Kidney glomerular epithelial cell (primary cell): Measurements from ENCODE around the gene CAMK2B.

Experiments
- DNase-seq: peaks from one replicate; lab custom pipeline; 2025; lab: John Stamatoyannopoulos, UW

Gene CAMK2B

GRCh38 chr7:44325201-44325671, at the start of gene CAMK2B:
TSS of gene CAMK2B (minus strand) at chr7:44325594. CDS start at chr7:44325421, 173 bp downstream.
- DNase-seq, result no peak

DNA sequence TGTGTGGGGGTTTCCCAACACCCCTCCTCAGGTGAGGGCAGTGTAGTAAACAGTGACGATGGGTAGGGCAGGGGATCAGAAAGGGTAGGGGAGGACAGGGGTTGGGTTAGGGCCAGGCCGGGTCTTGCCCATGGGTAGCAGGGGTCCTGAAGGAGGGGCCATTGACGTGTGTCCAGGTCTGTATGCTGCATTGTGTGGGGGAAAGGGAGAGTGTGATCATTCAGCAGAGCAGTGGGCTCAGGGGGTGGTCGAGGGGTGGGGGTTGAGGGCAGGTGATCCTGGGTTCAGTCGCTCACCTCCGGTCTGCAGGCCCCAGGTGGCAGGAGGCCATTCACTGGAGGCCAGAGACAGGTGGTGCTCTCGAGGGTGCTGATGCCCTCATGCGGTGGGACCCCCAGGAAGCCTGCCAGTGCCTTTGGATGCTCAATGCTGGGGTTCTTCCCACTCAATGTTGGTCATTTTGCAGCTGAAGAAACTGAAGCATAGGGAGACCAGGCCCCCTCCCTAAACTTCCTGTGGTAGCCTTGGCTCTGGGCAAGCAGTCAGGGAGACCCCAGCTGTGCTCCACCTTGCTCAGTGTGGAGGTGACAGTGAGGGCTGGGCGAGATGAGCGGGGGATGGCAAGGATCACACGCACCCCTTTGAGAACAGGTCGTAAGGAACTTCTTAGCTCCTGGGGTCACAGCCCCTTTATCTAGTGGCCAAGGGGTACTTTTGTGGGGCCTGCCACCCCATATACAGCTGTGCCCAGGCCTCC, 48.8 kb upstream of the CAMK2B start:
- DNase-seq, result no peak

- DNase-seq, result no peak
Measured at GRCh38 chr7:44373418-44373740, 48.0 kb upstream of the CAMK2B start.

DNA sequence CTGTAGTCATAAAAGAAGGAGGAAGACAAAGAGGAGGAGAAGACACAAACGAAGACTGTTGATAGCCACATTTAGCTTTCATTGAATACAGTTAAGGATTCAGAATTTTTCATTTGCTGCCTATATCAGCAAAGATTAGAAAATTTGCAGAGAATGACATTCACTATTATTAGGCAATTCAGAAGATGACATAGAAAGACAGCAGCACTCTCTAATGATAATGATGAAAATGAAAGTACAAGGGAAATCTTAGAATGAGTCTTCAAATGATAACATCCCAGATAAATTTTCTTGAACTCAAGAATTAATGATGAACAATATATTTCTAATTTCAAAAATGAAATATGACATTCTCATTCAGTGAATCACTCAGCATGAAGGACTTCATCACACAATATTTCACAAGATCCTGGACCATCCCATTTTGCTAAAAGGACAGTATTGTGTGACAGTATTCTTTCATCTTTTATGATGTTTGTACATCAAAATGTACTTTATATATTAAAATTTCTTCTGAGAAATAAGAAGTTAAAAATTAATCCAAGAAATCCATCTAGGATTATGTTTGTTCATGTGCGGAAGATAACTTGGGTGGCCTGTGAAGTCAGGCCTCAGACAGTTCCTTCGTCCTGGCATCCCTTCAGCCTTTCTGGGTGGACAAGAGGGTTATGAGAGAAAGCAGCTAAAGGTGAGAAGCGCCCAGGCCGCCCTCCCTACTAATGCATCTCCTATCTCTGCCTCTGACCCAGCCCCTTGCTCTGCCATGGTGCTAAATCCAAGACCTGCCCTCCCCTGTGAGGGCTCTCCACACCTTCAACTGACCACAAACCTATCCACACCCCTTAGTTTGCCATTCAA, 47.4 kb upstream of the CAMK2B start:
- DNase-seq, result no peak

DNA sequence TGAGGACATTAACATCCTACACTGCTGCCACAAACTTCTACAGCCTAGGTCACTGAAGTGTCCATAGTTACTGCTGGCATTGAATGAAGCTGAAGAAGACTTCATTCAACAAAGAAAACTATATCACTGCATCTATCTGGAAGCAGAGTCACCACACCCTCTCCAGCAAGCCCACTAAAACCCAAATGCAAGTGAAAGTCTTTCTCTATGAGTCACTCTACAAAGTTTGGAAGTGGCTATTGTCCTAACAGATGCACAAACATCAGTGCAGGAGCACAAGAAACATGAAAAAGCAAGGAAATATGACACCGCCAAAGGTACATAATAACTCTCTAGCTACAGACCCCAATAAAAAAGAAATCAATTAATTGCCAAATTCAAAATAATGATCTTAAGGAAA, 43.5 kb upstream of the CAMK2B start:
- no peak for DNase-seq

- no peak for DNase-seq
Measured at GRCh38 chr7:44368455-44368854, 43.1 kb upstream of the CAMK2B start.

DNA sequence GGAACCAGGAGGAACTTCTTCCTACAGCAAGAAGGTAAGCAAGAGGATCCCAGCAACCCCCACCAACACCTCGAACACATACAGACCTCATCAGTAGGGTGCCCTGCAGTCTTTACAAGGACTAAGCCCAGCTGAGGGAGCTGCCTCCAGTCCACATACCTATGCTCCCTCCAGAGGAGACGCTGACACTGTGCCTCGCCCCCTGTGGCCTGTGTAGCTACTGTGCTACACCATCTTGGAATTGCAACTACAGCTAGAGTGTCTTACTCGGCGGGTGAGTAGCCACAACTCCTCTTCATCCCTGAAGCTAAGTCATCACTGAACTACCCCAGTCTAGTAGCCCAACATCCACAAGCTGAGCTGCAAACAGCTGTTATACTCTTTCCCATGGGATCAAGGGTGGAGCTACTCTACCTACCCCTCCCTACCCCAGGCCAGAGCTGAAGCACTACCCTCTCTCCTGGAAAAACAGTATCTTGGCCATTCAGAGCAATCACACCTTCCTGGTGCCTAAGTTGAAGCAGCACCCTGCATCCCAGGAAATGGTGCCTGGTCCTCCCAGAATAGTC, 42.2 kb upstream of the CAMK2B start:
- no peak for DNase-seq

DNA sequence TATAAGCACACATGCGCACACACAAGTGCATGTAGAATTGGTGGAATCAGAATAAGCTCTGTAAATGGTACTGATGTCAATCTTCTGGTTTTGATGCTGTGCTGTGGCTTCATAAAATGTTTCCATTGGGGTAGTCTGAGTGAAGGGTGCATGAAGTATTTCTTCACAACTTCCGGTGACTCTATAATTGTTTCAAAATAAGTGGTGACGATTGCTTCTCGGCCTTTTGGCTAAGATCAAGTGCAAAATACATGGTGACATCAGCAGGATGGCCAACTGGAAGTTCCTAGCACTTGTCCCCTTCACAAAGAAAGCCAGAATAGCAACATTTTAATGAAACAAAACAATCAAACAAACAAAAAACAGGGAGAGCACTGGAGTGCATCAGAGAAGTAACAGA, 41.6 kb upstream of the CAMK2B start:
- DNase-seq, result no peak

DNA sequence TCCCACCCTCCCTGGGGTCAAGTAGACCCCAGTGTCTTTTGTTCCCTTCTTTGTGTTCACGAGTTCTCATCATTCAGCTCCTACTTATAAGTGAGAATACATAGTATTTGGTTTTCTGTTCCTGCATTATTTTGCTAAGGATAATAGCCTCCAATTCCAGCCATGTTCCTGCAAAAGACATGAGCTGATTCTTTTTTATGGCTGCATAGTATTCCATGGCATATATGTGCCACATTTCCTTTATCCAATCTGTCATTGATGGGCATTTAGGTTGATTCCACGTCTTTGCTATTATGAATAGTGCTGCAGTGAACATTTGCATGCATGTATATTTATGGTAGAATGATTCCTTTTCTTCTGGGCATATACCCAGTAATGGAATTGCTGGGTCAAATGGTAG, 28.3 kb upstream of the CAMK2B start:
- no peak for DNase-seq

DNA sequence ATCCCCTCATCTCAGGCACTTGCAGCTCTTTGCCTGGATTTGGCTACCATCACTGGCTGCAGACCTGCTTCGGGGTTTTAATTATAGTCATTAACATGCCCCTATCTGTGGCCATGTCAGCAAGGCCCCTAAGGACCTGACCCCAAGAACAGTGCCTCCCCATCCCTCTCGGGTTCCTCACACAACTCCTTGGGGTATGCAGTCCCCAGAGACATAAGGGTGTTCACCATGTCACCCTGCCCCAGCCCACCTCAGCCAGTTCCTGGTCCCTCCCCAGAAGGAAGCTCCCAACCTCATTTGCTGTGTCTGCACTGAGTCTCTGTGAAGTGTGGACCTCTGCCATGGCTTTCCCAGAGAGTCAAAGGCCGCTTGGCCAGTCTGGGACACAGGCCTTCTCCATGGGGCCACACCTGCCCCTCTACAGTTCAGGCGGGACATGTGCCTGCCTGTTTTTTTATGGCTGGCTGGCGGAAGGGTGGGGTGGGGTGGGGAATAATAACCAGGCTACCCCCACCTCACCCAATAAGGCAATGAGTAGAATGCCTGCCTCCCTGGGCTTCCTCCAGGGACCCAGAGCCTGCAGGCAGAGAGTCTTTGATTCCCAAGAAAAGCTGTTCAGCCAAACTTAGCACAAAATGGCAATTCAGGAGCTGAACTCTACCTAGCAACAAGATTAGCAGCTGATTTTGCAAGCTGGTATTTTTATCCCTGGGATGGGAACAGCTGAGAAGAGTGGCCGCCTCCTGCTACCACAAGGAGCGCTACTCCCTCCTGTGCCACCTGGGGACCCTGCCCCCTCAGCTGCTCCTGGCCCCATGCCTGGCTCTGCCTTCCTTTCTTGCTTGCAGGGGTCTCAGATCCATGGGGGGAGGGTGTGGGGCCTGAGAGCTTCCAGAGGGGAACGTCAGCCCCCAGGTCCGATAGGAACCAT, 23.7 kb upstream of the CAMK2B start:
- DNase-seq, result no peak

DNA sequence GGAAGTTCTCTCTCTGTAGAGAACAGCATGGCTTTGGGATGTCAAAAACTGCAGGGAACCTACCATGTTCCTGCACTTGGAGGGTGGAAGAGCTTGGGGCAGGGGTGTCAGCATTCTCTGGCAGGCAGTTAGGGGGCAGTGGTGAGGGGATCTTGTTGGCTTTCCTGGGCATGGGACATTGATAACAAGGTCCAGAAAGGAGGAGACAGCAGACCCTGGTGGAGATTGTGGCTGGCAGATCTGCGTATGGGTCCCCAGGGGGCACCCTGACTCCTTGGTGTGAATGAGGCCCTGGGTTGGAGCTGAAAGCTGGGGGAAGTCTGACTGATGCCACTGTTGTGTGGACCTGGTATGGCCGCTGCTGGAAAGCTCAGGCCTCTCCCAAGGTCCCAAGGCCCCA, 22.9 kb upstream of the CAMK2B start:
- DNase-seq, result no peak

DNA sequence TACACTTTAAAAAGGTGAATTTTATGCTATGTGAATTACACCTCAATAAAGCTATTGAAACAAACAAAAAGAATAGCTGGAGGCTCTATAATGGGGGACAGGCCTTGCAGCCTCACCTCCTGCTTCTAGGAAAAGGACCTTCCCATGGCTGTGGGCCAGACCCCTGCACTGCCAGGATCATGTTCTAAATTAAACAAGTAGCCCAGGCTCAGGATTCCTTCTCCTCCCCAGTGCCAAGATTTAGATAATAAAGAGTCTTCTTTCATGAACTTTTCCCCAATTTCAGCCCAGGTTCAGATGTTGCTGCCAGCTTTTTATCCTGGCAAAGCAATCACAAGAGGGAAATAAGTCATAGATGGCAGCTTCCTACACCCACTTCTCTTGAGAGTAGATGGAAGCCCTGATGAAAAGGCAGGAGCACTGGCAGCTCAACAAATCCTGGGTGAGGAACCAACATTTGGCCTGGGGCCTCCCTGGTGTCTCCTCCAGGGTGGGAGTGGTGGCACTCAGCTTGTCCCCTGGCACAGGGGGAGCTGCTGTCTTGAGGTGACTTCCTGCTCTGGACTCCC, 22.2 kb upstream of the CAMK2B start:
- no peak for DNase-seq

DNA sequence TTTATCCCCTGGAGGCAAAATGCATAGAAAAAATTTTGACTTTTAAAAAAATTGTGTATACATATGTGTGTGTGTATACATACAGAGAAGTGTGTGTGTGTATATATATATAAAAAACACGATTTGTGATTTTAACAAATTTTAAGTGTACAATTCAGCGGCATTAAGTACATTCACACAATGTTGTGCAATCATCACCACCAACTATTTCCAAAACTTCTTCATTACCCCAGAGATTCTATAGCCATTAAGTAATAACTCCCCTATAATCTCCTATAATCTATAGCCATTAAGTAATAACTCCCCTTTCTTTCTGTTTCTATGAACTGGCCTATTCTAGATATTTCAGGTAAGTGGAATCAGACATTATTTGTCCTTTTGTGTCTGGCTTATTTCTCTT, 20.7 kb upstream of the CAMK2B start:
- DNase-seq, result no peak

DNA sequence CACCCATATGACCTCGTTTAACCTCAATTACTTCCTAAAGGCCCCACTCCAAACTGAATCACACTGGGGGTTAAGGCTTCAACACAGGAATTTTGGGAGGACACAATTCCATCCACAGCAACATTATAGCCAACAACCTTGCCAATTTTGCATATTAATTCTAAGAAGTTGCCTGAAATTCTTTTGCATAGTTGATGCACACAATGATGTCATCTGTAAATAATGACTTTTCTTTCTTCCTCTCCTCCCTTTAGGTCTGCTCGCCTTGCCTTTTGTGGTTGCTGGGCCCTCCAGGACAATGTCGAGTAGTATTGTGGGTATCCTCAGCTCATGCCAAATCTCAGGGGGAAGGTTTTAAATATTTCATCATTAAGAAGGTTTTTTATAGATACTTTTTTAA, 16.0 kb upstream of the CAMK2B start:
- DNase-seq, result no peak

GRCh38 chr7:44338600-44338999, 13.2 kb upstream of the CAMK2B start:
- DNase-seq, result no peak

DNA sequence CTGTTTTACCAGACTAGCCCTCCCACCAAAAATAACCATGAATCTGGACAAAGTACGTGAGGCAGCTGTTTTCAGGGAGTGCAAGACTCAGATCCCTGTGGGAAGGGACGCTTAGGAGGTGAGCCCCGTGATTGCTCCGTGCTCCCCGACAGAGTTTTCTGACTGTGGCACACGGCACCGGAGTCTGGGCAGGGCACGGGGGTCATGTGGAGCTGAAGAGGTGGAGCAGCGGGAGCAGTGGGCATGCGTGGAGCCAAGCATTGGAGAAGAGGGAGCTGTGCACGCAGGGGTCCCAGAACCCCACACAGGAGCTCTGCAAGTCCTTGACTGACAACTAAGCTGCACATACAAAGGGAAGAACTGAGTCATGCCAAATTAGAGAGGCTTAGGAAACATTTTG, 11.1 kb upstream of the CAMK2B start:
- DNase-seq, result no peak

DNA sequence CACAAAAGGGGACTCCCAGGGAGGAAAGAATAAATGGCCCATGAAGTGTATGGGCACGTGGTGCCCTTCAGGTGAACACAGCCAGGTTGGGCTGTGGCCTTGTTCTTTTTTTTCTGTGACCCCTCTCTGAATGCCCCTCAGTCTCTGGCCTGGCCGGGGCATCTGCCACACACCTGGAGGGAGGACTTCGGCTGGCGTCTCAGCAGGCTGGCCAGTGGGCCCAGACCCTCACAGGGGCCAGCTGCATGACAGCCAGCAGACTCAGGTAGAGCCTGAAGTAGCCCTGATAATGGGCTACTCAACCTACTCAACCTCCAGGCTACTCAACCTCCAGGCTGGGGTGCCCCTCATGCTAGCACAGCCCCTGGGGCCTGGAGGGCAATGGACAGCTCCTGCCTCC, 9.8 kb upstream of the CAMK2B start:
- no peak for DNase-seq

GRCh38 chr7:44334734-44335097, 9.3 kb upstream of the CAMK2B start:
- no peak for DNase-seq

DNA sequence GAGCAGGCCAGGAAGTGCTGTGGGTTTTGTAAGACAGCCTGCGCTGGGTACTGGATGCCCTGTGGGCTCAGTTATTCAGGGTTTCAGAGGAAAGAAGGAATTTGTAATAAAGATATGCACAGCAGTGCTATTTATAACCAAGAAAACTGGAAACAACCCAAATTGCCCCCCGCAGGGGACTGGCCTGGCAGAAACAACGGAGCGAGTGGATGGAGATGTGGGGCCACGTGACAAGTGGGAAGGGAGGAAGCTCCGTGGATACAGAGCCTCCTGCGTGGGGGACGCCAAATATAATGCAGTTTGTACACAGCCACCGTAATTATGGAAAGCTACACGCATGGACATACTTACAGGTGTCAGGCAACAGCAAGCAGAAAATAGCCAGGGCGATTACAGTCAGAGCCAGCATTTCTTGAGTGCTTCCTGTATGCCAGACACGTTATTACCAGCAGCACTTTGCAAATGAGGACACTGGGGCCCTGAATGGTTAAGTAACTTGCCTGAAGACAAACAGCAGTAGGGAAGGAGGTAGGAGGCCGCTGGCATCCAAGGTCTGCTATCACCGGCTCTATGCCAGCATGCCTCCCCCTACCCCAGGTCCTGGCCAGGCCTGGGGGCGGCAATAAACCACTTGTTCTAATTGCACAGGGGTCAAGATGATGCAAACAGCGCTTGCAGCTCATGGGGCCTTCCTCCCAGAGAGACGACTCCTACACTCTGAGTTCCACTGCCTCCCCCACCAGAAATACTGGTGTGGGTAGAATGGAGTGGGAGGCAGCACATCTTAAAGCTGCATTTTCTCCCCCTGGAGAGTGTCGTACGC, 8.7 kb upstream of the CAMK2B start:
- no peak for DNase-seq

- DNase-seq, result no peak
Measured at GRCh38 chr7:44331682-44332081, 6.3 kb upstream of the CAMK2B start.

DNA sequence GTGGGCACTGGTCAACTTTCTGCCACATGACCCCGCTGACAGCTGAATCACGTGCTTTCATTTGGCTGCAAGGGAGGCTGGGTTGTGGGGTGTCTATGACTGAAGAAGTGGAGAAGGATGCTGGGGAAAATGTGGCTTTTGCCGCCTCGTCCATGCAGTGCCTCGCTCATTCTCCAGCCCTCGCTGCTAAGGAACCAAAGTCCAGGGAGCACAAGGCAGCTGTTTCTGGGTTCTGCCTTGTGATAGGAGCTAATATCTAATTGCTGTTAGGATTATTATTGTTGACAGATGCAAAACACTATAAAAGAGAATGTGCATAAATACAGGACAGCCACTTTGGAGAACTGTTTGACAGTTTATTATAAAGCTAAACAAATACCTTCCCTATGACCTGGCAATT, 4.9 kb upstream of the CAMK2B start:
- DNase-seq, result no peak
